DMS153 (cell line): ENCODE results near the gene CALCA.
A peak's percentile ranks its signal among the peaks of the same experiment; 100 is the strongest.
"Not testable (repeated sequence)": the region's sequence is repeated elsewhere in the genome, so short reads cannot be mapped to it uniquely, and the experiment has no call there.

Experiments
- DNase-seq: peaks from one replicate; lab custom pipeline; 2025; lab: John Stamatoyannopoulos, UW

CALCA gene

GRCh38 chr11:14971865-14972580, at the start of gene CALCA:
Gene CALCA (minus strand): TSS chr11:14972351. CDS start chr11:14971192, 1,159 bp downstream.
- DNase-seq: peak; percentile 94

DNA sequence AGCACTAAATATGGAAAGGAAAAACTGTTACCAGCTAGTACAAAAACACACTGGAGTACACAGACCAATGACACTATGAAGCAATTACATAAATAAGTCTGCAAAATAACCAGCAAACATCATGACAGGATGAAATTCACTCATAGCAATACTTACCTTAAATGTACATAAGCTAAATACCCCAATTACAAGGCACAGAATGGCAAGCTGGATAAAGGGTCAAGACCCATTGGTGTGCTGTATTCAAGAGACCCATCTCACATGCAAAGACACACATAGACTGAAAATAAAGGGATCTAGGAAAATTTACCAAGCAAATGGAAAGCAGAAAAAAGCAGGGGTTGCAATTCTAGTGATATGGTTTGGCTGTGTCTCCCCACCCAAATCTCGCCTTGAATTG, 44.0 kb upstream of the CALCA start:
- DNase-seq: no peak

- no peak for DNase-seq
These were observed 39.7 kb upstream of the CALCA start for GRCh38 chr11:15011776-15012345.

DNA sequence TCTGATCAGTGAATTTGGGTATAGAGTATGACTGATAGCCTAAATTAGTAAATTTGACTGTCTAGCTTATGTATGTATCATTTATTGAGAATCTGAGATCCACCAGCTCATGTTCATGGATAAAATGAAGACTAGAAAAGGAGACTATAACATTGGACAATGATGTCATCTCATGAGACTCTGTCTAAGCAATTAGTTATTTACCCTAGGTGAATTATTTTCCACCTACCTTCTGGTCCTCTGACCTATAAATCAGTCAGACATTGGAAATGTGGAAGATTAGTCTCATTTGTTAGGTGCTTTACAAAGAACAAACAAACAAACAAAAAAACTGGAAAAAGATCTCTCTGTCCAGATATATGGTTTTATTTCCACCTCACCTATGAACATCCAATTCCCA, 38.7 kb upstream of the CALCA start:
- DNase-seq: no peak

- peak; percentile 51 for DNase-seq
These were observed 34.1 kb upstream of the CALCA start for GRCh38 chr11:15006139-15006759.

- DNase-seq: not testable (repeated sequence)
These were observed 16.0 kb upstream of the CALCA start for GRCh38 chr11:14988133-14988532.

DNA sequence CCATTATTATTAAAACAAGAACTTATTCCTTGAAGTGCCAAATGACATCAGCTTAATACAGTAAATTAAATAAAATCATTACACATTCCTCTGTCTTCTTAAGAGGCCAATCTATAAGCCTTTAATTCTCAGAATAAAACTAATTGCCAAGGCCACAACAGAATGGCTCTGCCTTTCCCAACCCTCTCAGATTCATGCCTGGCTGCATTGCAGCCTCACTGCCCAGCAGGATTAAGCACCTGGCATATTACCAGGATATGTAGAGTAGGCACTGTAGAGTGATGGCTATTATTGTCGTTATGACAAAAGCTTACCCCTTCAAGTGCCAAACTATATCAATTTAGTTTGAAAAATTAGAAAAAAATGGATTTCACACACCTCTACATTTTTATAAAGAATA, 9.4 kb upstream of the CALCA start:
- no peak for DNase-seq

DNA sequence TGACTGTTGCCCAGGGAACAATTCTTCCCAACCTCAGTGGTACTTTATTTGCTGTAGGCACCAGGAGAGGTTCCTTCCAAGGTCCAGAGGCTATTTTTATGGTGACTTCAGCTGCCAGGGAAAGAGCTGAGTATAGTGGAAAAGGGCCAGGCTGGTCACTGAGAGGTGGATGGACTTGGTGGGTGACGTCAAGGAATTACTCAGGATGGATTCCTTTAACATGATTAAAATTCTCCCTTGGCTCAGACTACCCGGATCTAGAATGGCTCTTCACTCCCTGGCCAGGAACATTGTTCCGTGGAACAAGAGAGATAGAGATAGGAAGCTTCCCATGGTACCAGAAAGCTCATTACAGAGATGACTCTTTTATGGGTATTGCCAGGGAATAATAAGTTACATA, 8.7 kb upstream of the CALCA start:
- DNase-seq: no peak

- DNase-seq: no peak
These were observed 5.1 kb upstream of the CALCA start for GRCh38 chr11:14977101-14977880.

DNA sequence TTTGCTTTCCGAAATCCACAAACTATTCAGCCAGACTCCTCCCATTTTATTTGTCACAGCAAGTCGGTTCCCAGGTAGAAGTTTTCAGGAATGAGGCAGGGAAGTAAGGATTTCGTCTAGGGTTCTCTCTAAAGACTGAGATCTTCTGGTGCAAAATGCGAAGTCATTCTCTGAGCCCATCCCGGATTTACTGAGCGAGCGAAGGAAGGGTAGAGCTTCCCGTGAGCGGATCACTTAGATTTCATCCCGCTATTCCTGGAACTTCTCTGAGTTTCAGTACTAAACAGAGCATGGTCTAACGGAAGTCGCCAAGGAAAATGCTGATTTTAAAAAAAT, 3.1 kb upstream of the CALCA start:
- no peak for DNase-seq

GRCh38 chr11:14974515-14975251, 2.5 kb upstream of the CALCA start:
- DNase-seq: no peak

- peak; percentile 84 for DNase-seq
These were observed 1.7 kb upstream of the CALCA start for GRCh38 chr11:14973621-14974514.

GRCh38 chr11:14972581-14973495, 687 bp upstream of the CALCA start:
- DNase-seq: peak; percentile 90

DNA sequence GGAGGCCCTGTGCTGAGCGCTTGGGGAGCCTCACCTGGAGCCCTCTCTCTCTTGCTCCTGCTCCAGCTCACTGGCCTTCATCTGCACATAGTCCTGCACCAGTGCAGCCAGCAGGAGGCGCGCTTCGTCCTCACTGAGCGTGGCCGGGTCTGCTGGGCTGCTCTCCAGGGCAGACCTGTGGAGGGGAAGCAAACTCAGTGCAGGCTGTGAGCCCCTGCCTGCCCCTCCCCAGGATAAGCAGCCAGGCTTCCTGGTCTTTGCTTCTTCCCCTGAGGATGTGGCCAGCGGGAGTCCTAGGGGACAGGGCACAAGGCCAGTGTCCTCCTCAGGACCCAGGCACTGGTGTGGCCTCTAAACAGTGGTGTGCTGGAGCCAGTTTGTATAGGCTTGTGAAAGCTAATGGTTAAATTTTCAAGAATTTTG, 2.2 kb downstream of the CALCA start:
- DNase-seq: no peak

DNA sequence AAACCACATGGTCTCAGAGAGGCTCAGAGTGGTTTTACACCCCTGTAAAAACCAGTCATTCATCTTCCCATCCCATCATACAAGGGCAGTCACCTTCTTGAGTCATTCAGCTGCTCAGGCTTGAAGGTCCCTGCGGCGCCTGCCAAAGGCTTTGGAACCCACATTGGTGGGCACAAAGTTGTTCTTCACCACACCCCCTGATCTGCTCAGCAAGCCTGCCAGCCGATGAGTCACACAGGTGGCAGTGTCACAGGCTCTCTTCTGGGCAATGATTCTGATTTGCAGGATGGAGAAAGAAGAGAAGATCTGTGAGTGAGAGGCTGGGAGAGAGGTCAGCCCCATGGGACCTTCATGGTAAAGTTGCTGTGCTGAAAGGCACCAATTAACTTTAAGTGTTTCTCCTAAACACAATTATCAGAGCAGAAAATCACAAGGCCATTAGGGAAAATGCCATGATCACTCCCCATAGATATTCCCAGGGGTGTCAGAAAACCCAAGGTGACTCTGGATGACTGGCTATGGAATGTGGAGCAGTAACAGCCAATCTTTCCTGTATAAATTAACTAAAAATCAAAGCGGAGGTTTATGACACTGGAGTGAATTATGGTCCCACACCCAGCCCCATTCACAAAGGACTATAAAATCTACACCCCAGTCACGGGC, 4.4 kb downstream of the CALCA start:
- DNase-seq: no peak

DNA sequence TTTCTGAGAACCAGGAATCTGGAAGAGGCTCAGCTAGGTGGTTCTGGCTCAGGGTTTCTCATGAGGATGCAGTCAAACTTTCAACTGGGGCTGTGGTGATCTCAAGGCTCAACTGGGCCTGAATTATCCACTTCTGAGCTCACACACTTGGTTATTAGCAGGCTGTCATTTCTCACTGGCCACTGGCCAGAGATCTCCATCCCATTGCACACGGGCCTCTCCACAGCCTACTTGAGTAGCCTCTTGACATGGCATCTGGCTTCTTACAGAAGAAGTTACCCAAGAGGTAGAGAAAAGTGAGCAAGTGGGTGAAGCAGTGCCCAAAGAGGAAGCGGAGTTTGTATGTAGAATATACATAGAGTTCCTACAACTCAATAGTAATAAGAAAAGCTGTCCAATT, 16.0 kb downstream of the CALCA start:
- DNase-seq: no peak

GRCh38 chr11:14954581-14954980, 17.6 kb downstream of the CALCA start:
- DNase-seq: no peak

DNA sequence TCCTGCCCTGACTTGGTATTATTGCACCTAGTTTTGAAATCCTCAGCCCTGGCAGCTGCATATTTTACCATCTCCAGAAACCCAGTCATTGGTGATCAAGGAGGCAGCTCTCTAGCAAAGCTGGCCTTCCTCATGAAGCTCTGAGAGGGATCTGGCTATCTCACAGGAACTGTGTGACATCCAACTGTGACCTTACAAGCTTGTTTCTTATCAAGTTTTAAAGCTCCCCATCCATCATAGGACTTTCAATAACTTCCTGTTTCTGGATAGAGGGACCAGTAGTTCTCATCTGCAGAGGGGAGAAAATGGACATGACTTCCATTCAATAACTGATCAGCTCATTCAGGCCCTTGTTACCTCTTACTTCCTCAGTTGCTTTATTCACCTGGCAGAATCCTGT, 18.2 kb downstream of the CALCA start:
- DNase-seq: no peak

GRCh38 chr11:14949437-14950147, 22.6 kb downstream of the CALCA start:
- no peak for DNase-seq
